Calu3 (cell line): ENCODE measurements around the gene PEX11G. TPM values are rescaled to one million over a fixed set of nuclear protein-coding genes. Genes with fewer than 3 reads are reported as not detected.

Source experiments
- BruUV-seq: library from RNA; stranded (reverse); fragments of 400-500 nt; replicated peaks from 2 replicates; lab custom pipeline; 2021; lab: Mats Ljungman, UMichigan
- CTCF ChIA-PET: fragments of 300-600 bp; sonication (Branson Sonifier 250); formaldehyde crosslinking; loops from one replicate; lab custom pipeline; 2022; ENCODE audit warnings: antibody characterized with exemption; lab: Charles Lee
- DNase-seq: peaks from one replicate; pipeline ENCODE4 v3.0.0; 2022
- H3K27ac Mint-ChIP-seq: one replicate; pipeline ENCODE4 v1.8.0; 2022; ENCODE audit warnings: mixed read lengths; ENCODE audit not compliant: unreplicated experiment
- H3K27me3 Mint-ChIP-seq: one replicate; pipeline ENCODE4 v1.8.0; 2022; ENCODE audit warnings: mixed read lengths; ENCODE audit not compliant: unreplicated experiment
- H3K36me3 Mint-ChIP-seq: one replicate; pipeline ENCODE4 v1.8.0; 2022; ENCODE audit warnings: mild to moderate bottlenecking, moderate library complexity, mixed read lengths; ENCODE audit not compliant: insufficient read depth, unreplicated experiment
- H3K4me1 Mint-ChIP-seq: one replicate; pipeline ENCODE4 v1.8.0; 2022; ENCODE audit warnings: mild to moderate bottlenecking, low read depth, mixed read lengths; ENCODE audit not compliant: unreplicated experiment
- H3K4me3 Mint-ChIP-seq: one replicate; pipeline ENCODE4 v1.8.0; 2022; ENCODE audit warnings: mild to moderate bottlenecking, low read depth, moderate library complexity, mixed read lengths; ENCODE audit not compliant: unreplicated experiment
- H3K9me3 Mint-ChIP-seq: one replicate; pipeline ENCODE4 v1.8.0; 2022; ENCODE audit warnings: low read depth, mixed read lengths; ENCODE audit not compliant: unreplicated experiment
- intact Hi-C: fragments of 100-400 bp; cut with micrococcal nuclease; formaldehyde crosslinking; loops from one replicate; pipeline ENCODE4 v1.10.0; 2022; ENCODE audit not compliant: unreplicated experiment
- total RNA-seq: library from RNA; stranded (reverse); gene quantifications from 2 replicates; pipeline ENCODE4 v1.2.3, GENCODE V29; 2022
- TF ChIP-seq, protein P1 (sequence below): fragments of 200-600 bp; IDR thresholded peaks from one replicate; pipeline ENCODE4 v1.8.0; 2022; ENCODE audit warnings: antibody characterized with exemption; ENCODE audit not compliant: unreplicated experiment

Gene PEX11G
- total RNA-seq, 1 experiment from 2014 or later, result 1.3 TPM

DNA sequence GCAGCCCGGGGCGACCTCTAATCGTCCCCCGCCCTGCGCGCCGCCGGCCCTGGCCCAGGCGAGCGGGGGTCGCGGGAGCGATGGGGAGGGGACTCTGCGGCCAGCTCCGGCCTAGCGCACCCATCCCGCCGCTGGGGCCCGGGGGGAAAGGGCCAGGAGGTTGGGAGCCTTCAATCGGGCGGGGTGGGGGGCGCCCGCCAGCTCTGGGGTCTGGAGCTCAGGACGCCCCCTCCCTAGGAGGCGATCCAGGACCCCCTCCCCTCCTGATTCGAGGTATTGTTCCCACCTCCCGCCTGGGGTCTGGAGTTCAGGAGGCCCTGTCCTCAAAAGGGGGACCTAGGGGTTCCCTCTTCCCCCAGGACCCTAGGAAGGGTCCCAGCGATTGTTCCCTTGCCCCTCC is 27.5 kb upstream of the PEX11G start:
- H3K27me3 Mint-ChIP-seq, result peaks cover 13% of the 10 kb centered on the region
- peaks cover 10% of the 10 kb centered on the region for H3K4me1 Mint-ChIP-seq
- H3K36me3 Mint-ChIP-seq, result peaks cover 19% of the 10 kb centered on the region
- BruUV-seq, result no TSS peak
- no peak overlapping the region for H3K27ac Mint-ChIP-seq
- H3K4me3 Mint-ChIP-seq, result peak overlapping the region; percentile 43
- CTCF ChIA-PET, result no interaction called here
- TF ChIP-seq, protein P1, sequence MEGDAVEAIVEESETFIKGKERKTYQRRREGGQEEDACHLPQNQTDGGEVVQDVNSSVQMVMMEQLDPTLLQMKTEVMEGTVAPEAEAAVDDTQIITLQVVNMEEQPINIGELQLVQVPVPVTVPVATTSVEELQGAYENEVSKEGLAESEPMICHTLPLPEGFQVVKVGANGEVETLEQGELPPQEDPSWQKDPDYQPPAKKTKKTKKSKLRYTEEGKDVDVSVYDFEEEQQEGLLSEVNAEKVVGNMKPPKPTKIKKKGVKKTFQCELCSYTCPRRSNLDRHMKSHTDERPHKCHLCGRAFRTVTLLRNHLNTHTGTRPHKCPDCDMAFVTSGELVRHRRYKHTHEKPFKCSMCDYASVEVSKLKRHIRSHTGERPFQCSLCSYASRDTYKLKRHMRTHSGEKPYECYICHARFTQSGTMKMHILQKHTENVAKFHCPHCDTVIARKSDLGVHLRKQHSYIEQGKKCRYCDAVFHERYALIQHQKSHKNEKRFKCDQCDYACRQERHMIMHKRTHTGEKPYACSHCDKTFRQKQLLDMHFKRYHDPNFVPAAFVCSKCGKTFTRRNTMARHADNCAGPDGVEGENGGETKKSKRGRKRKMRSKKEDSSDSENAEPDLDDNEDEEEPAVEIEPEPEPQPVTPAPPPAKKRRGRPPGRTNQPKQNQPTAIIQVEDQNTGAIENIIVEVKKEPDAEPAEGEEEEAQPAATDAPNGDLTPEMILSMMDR, result no peak
- no peak for DNase-seq
- H3K9me3 Mint-ChIP-seq, result no peaks in the 10 kb centered on the region
- intact Hi-C loops, result no loop called here

GRCh38 chr19:7515645-7516151 is 26.9 kb upstream of the PEX11G start, which contains the start of gene ZNF358:
Gene ZNF358 (plus strand): TSS chr19:7516103. CDS start chr19:7519243, 3,140 bp downstream.
- no TSS peak for BruUV-seq

GRCh38 chr19:7515110-7515644 is 26.3 kb upstream of the PEX11G start:
- Mint-ChIP-seq H3K4me3 (peak overlapping the region; percentile 76), H3K27me3 (peaks cover 14% of the 10 kb centered on the region), H3K9me3 (no peaks in the 10 kb centered on the region), H3K4me1 (peaks cover 10% of the 10 kb centered on the region), H3K27ac (peak overlapping the region; percentile 83), H3K36me3 (peaks cover 14% of the 10 kb centered on the region)
- TF ChIP-seq, protein P1, result no peak
- BruUV-seq, result no TSS peak
- no peak for DNase-seq
- CTCF ChIA-PET, result no interaction called here
- intact Hi-C loops, result no loop called here

More at GRCh38 chr19:7515645-7516151, 26.9 kb upstream of the PEX11G start, which contains the start of gene ZNF358:
- TF ChIP-seq, protein P1, result no peak
- H3K36me3 Mint-ChIP-seq, result peaks cover 18% of the 10 kb centered on the region
- H3K4me3 Mint-ChIP-seq, result peak within 1 kb of the TSS; percentile 76
- CTCF ChIA-PET, result no interaction called here
- peak; percentile 60 for DNase-seq
- no peaks in the 10 kb centered on the region for H3K9me3 Mint-ChIP-seq
- intact Hi-C loops, result no loop called here
- H3K27ac Mint-ChIP-seq, result peak within 1 kb of the TSS; percentile 83
- H3K4me1 Mint-ChIP-seq, result peaks cover 10% of the 10 kb centered on the region
- H3K27me3 Mint-ChIP-seq, result peaks cover 13% of the 10 kb centered on the region

DNA sequence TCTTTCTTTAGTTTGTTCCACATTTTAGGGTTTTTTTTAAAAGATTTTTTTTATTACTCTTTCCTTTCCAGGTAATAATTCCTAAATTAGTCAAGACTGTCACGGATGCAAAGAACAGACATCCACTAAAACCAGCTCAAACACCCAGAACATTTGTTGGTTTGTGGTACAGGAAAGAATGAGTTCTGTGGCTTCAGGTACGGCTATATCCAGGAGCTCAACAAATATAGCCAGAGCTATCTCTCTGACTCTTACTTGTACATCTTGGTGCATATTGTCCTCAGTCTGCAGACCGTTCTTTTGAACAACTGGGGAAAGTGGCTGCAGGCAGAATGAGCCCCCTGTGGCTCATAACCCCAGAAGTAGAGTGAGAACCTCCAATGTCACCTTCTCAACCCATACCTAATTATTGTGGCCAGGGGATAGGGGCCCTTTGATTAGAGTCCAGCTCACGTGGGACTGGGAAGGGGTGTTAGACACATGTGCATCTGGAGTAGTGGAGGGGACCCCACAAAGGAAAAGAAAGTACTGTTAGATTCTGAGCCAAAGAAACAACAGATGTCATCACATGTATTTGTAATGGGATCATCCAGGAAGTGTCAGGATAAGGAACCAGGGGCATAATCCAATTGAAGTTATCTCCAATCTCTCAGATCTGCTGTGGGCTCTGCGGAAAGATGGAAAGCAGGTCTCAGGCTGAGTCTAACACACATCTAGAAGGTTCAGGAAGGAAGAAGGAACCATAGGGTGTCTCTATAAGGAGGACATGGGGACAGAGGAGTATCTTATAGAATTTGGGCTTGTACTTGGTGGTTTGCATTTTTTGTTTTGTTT is 25.2 kb upstream of the PEX11G start:
- Mint-ChIP-seq H3K9me3 (no peaks in the 10 kb centered on the region), H3K27me3 (peaks cover 25% of the 10 kb centered on the region), H3K27ac (no peak overlapping the region), H3K4me1 (peaks cover 10% of the 10 kb centered on the region), H3K4me3 (no peak overlapping the region), H3K36me3 (peaks cover 14% of the 10 kb centered on the region)
- no peak for DNase-seq
- CTCF ChIA-PET, result no interaction called here
- intact Hi-C loops, result no loop called here
- no TSS peak for BruUV-seq
- TF ChIP-seq, protein P1, result no peak
